CD4-positive, alpha-beta T cell treated with Interleukin-15 for 1 hour (primary cell): Measurements from ENCODE around the gene STK25.

ENCODE experiments used
- DNase-seq: peaks from one replicate; pipeline ENCODE4 v3.0.0-alpha.2; 2020

The STK25 gene

GRCh38 chr2:241492174-241492565 lies 16.2 kb downstream of the STK25 start:
- no peak for DNase-seq

GRCh38 chr2:241491549-241492173 lies 16.7 kb downstream of the STK25 start:
- no peak for DNase-seq

GRCh38 chr2:241490825-241491506 lies 17.4 kb downstream of the STK25 start:
- DNase-seq, result no peak

GRCh38 chr2:241489733-241490680 lies 18.4 kb downstream of the STK25 start:
- DNase-seq, result no peak

GRCh38 chr2:241489088-241489487 lies 19.3 kb downstream of the STK25 start:
- no peak for DNase-seq

- DNase-seq, result no peak
These were observed 23.0 kb downstream of the STK25 start for GRCh38 chr2:241485172-241485911.

GRCh38 chr2:241483305-241483704 lies 25.1 kb downstream of the STK25 start:
- DNase-seq, result no peak

- no peak for DNase-seq
These were observed 26.0 kb downstream of the STK25 start for GRCh38 chr2:241482126-241482955.

- DNase-seq, result no peak
These were observed 26.7 kb downstream of the STK25 start for GRCh38 chr2:241481687-241482086.

- no peak for DNase-seq
These were observed 29.1 kb downstream of the STK25 start for GRCh38 chr2:241479026-241479898.

GRCh38 chr2:241478166-241478565 lies 30.2 kb downstream of the STK25 start:
- DNase-seq, result no peak

- DNase-seq, result no peak
These were observed 33.1 kb downstream of the STK25 start for GRCh38 chr2:241475267-241475666.

- no peak for DNase-seq
These were observed 35.0 kb downstream of the STK25 start for GRCh38 chr2:241473399-241473798.

GRCh38 chr2:241469746-241470145 lies 38.6 kb downstream of the STK25 start:
- no peak for DNase-seq

GRCh38 chr2:241468476-241468781 lies 40.0 kb downstream of the STK25 start:
- DNase-seq, result no peak

GRCh38 chr2:241467777-241468475 lies 40.5 kb downstream of the STK25 start:
- no peak for DNase-seq

- no peak for DNase-seq
These were observed 42.2 kb downstream of the STK25 start for GRCh38 chr2:241466230-241466629.

- DNase-seq, result no peak
These were observed 42.8 kb downstream of the STK25 start for GRCh38 chr2:241465543-241465942.

GRCh38 chr2:241463276-241464135 lies 44.9 kb downstream of the STK25 start:
- no peak for DNase-seq
